HepG2 (cell line): ENCODE results near the gene PGPEP1. TPM values are rescaled to one million over a fixed set of nuclear protein-coding genes. Genes with fewer than 3 reads are reported as not detected.
A peak's percentile ranks its signal among the peaks of the same experiment; 100 is the strongest.

Experiments
- CREBL2 ChIP-seq: sonication (generic); formaldehyde crosslinking; IDR thresholded peaks from 2 replicates; pipeline ENCODE4 v1.8.1; 2023; ENCODE audit warnings: missing genetic modification reagents, mild to moderate bottlenecking, borderline replicate concordance
- JUN ChIP-seq: sonication (generic); formaldehyde crosslinking; IDR thresholded peaks from 2 replicates; pipeline ENCODE4 v1.4.0; 2020; ENCODE audit warnings: mild to moderate bottlenecking, missing genetic modification reagents
- LBX2 ChIP-seq: sonication (generic); formaldehyde crosslinking; IDR thresholded peaks from 2 replicates; pipeline ENCODE4 v1.5.0; 2020; ENCODE audit warnings: missing genetic modification reagents, mild to moderate bottlenecking, borderline replicate concordance
- MTA1 ChIP-seq: sonication (generic); formaldehyde crosslinking; IDR thresholded peaks from 2 replicates; pipeline ENCODE4 v1.4.0; 2020; ENCODE audit warnings: missing genetic modification reagents, mild to moderate bottlenecking, borderline replicate concordance
- MYC ChIP-seq: sonication (generic); formaldehyde crosslinking; IDR thresholded peaks from 2 replicates; pipeline ENCODE4 v1.9.0; 2021; ENCODE audit warnings: missing genetic modification reagents, borderline replicate concordance
- NBN ChIP-seq: fragments of 450-650 bp; conservative IDR thresholded peaks from 2 replicates; pipeline ENCODE4 v1.6.1; 2017
- PRDM10 ChIP-seq: sonication (generic); formaldehyde crosslinking; IDR thresholded peaks from 2 replicates; pipeline ENCODE4 v1.4.0; 2020; ENCODE audit warnings: low read depth, missing genetic modification reagents
- SCMH1 ChIP-seq: sonication (generic); formaldehyde crosslinking; IDR thresholded peaks from 2 replicates; pipeline ENCODE4 v1.9.0; 2021; ENCODE audit warnings: missing genetic modification reagents, mild to moderate bottlenecking, borderline replicate concordance
- SRSF9 ChIP-seq: fragments of 200-400 bp; formaldehyde crosslinking; IDR thresholded peaks from 2 replicates; pipeline ENCODE4 v1.6.1; 2018; ENCODE audit warnings: borderline replicate concordance, mild to moderate bottlenecking, low read depth, low read length; ENCODE audit not compliant: insufficient read depth, poor library complexity, severe bottlenecking
- TMF1 ChIP-seq: sonication (generic); formaldehyde crosslinking; IDR thresholded peaks from 2 replicates; pipeline ENCODE4 v1.8.1; 2022; ENCODE audit warnings: low read depth, missing genetic modification reagents
- ZHX1 ChIP-seq: sonication (generic); formaldehyde crosslinking; IDR thresholded peaks from 2 replicates; pipeline ENCODE4 v1.8.1; 2022; ENCODE audit warnings: low read depth, mild to moderate bottlenecking, missing genetic modification reagents
- ZKSCAN5 ChIP-seq: sonication (generic); formaldehyde crosslinking; IDR thresholded peaks from 2 replicates; pipeline ENCODE4 v1.5.1; 2020; ENCODE audit warnings: mild to moderate bottlenecking, missing genetic modification reagents
- ZNF280B ChIP-seq: sonication (generic); formaldehyde crosslinking; IDR thresholded peaks from 2 replicates; pipeline ENCODE4 v1.5.0; 2020; ENCODE audit warnings: missing genetic modification reagents, mild to moderate bottlenecking, borderline replicate concordance
- ZNF7 ChIP-seq: IDR thresholded peaks from 2 replicates; pipeline ENCODE4 v1.6.1; 2016; ENCODE audit warnings: missing biosample characterization, missing genetic modification reagents
- ZNF720 ChIP-seq: sonication (generic); formaldehyde crosslinking; IDR thresholded peaks from 2 replicates; pipeline ENCODE4 v1.4.0; 2020; ENCODE audit warnings: missing genetic modification reagents
- polyA plus RNA-seq, 8 experiments: library from polyadenylated mRNA; depleted of rRNA in 3 of 8; stranded (reverse) in 7 of 8; unstranded in 1 of 8; fragments of >200 nt; fragmentation: Illumina TruSeq in 4 of 8; extraction: Trizol in 4 of 8; gene quantifications; 2 replicates each; pipeline versions ENCODE4 v1.2.1 to v1.2.3, GENCODE V29; 2011 to 2016; ENCODE audit warnings: low read depth in 4 of 8, missing spikeins in 1 of 8, mixed read lengths in 1 of 8; ENCODE audit not compliant: insufficient read depth in 1 of 8
- total RNA-seq, 5 experiments: library from RNA; depleted of rRNA; stranded (reverse); fragments of >200 nt; fragmentation: Illumina TruSeq; extraction: Trizol; gene quantifications; 2 replicates each; pipeline ENCODE4 v1.2.3, GENCODE V29; 2016; ENCODE audit warnings: low read depth in 1 of 5

PGPEP1 gene
- total and polyA plus RNA-seq, 2 of the 13 experiments (the other 11 are each of a cell fraction or from before 2014, with no cell fraction given) = 53.1 to 56.6 TPM

GRCh38 chr19:18291590-18292461 is 48.6 kb upstream of the PGPEP1 start (continued):
- TF ChIP-seq ZHX1 (CRISPR knock-in tag) (peak; percentile 76; the same call in 1 of the 2 replicates), MYC (CRISPR knock-in tag) (no peak), SCMH1 (CRISPR knock-in tag) (no peak), ZKSCAN5 (CRISPR knock-in tag) (peak; percentile 86), CREBL2 (CRISPR knock-in tag) (no peak), NBN (no peak), JUN (0 out of 2 replicates have a peak, but pooled peaks have one; percentile 21), ZNF720 (CRISPR knock-in tag) (no peak), ZNF280B (CRISPR knock-in tag) (no peak), LBX2 (CRISPR knock-in tag) (no peak), TMF1 (CRISPR knock-in tag) (no peak), MTA1 (CRISPR knock-in tag) (peak; percentile 41; the same call in 1 of the 2 replicates), SRSF9 (no peak), ZNF7 (no peak), PRDM10 (CRISPR knock-in tag) (no peak)
